IMR-90 (cell line): ENCODE measurements around the gene EML6. TPM values are rescaled to one million over a fixed set of nuclear protein-coding genes. Genes with fewer than 3 reads are reported as not detected.

Source experiments
- ATAC-seq: fragments of 200-7000 bp; cut with Tn5 transposase; 2 replicates; pipeline ENCODE4 v1.9.1; 2020; ENCODE audit warnings: low read depth, mild to moderate bottlenecking, moderate library complexity
- BruUV-seq: library from RNA; stranded (reverse); fragments of 400-500 nt; replicated peaks from 2 replicates; lab custom pipeline; 2021; lab: Mats Ljungman, UMichigan
- CTCF ChIA-PET: fragments of 300-600 bp; formaldehyde crosslinking; extraction: SDS; loops from one replicate; lab custom pipeline; 2021; ENCODE audit warnings: antibody characterized with exemption; lab: Yijun Ruan, JAX
- POLR2A ChIA-PET: fragments of 300-600 bp; sonication (Branson Sonifier 250); formaldehyde crosslinking; loops from one replicate; lab custom pipeline; 2022; ENCODE audit warnings: antibody characterized with exemption; ENCODE audit not compliant: unreplicated experiment; lab: Charles Lee
- DNase-seq: peaks from one replicate; pipeline ENCODE4 v3.0.0; 2013
- H2AFZ ChIP-seq: replicated peaks from 2 replicates; pipeline ENCODE3; 2013; ENCODE audit warnings: low read length, mild to moderate bottlenecking; ENCODE audit not compliant: poor library complexity
- H2AK5ac ChIP-seq: 2 replicates; pipeline ENCODE4 v1.6.1; 2013; ENCODE audit warnings: low read depth, low read length, inconsistent platforms
- H2AK9ac ChIP-seq: replicated peaks from 2 replicates; pipeline ENCODE3; 2013; ENCODE audit warnings: mild to moderate bottlenecking, low read depth, low read length, moderate library complexity; ENCODE audit not compliant: poor library complexity
- H2BK120ac ChIP-seq: 2 replicates; pipeline ENCODE4 v1.6.1; 2013; ENCODE audit warnings: low read depth, low read length, inconsistent platforms
- H2BK15ac ChIP-seq: 3 replicates; pipeline ENCODE4 v1.6.1; 2013; ENCODE audit warnings: low read depth, low read length, inconsistent platforms
- H2BK20ac ChIP-seq: 2 replicates; pipeline ENCODE4 v1.6.1; 2013; ENCODE audit warnings: low read depth, mild to moderate bottlenecking, inconsistent platforms, low read length, moderate library complexity
- H2BK5ac ChIP-seq: 2 replicates; pipeline ENCODE4 v1.6.1; 2013; ENCODE audit warnings: mild to moderate bottlenecking, low read depth, low read length, inconsistent platforms; ENCODE audit not compliant: poor library complexity, severe bottlenecking
- H3K14ac ChIP-seq: replicated peaks from 2 replicates; pipeline ENCODE4 v1.6.1; 2013; ENCODE audit warnings: low read depth, low read length, inconsistent platforms
- H3K18ac ChIP-seq: 2 replicates; pipeline ENCODE4 v1.6.1; 2013; ENCODE audit warnings: low read depth, low read length, control low read depth
- H3K23ac ChIP-seq: 2 replicates; pipeline ENCODE4 v1.6.1; 2013; ENCODE audit warnings: low read depth, low read length, inconsistent platforms
- H3K27ac ChIP-seq: 2 replicates; pipeline ENCODE4 v1.5.1; 2013; ENCODE audit warnings: mild to moderate bottlenecking, control low read depth, low read length; ENCODE audit not compliant: insufficient read depth
- H3K27me3 ChIP-seq: 2 replicates; pipeline ENCODE4 v1.6.1; 2013; ENCODE audit warnings: low read length; ENCODE audit not compliant: control insufficient read depth, insufficient read depth
- H3K36me3 ChIP-seq: 2 replicates; pipeline ENCODE4 v1.6.1; 2013; ENCODE audit warnings: low read length, mixed read lengths; ENCODE audit not compliant: control insufficient read depth, insufficient read depth
- H3K4ac ChIP-seq: 2 replicates; pipeline ENCODE4 v1.6.1; 2013; ENCODE audit warnings: low read depth, low read length, inconsistent platforms
- H3K4me1 ChIP-seq: 2 replicates; pipeline ENCODE4 v1.6.1; 2013; ENCODE audit warnings: low read length, mixed read lengths; ENCODE audit not compliant: control insufficient read depth, insufficient read depth
- H3K4me2 ChIP-seq: 2 replicates; pipeline ENCODE4 v1.6.1; 2013; ENCODE audit warnings: low read depth, mild to moderate bottlenecking, control low read depth, low read length, moderate library complexity
- H3K4me3 ChIP-seq: 2 replicates; pipeline ENCODE4 v1.5.1; 2013; ENCODE audit warnings: low read depth, mild to moderate bottlenecking, control low read depth, low read length, moderate library complexity; ENCODE audit not compliant: insufficient read depth
- H3K56ac ChIP-seq: 2 replicates; pipeline ENCODE4 v1.6.1; 2013; ENCODE audit warnings: low read length, inconsistent platforms; ENCODE audit not compliant: insufficient read depth; ENCODE audit errors: extremely low read depth
- H3K79me1 ChIP-seq, 2 experiments: 2 replicates each; pipeline ENCODE4 v1.6.1; 2013; ENCODE audit warnings: low read length in 2 of 2, inconsistent platforms in 1 of 2, low read depth in 1 of 2
- H3K9ac ChIP-seq: 2 replicates; pipeline ENCODE4 v1.6.1; 2013; ENCODE audit warnings: low read depth, low read length, control low read depth
- H3K9me1 ChIP-seq: 2 replicates; pipeline ENCODE4 v1.6.1; 2013; ENCODE audit warnings: low read length, inconsistent platforms; ENCODE audit not compliant: insufficient read depth
- H3K9me3 ChIP-seq: 2 replicates; pipeline ENCODE4 v1.6.1; 2013; ENCODE audit warnings: low read length; ENCODE audit not compliant: control insufficient read depth, insufficient read depth
- H4K20me1 ChIP-seq: 2 replicates; pipeline ENCODE4 v1.6.1; 2013; ENCODE audit warnings: low read length, inconsistent platforms; ENCODE audit not compliant: insufficient read depth
- H4K5ac ChIP-seq: 2 replicates; pipeline ENCODE4 v1.6.1; 2013; ENCODE audit warnings: mild to moderate bottlenecking, low read depth, low read length, control low read depth
- H4K8ac ChIP-seq, 2 experiments: 2 replicates each; pipeline ENCODE4 v1.6.1; 2013; ENCODE audit warnings: low read depth in 2 of 2, low read length in 2 of 2, control low read depth in 1 of 2, inconsistent platforms in 1 of 2
- H4K91ac ChIP-seq: 2 replicates; pipeline ENCODE4 v1.6.1; 2013; ENCODE audit warnings: low read depth, low read length, inconsistent platforms; ENCODE audit not compliant: insufficient read depth
- BHLHE40 ChIP-seq: fragments of 150-350 bp; IDR thresholded peaks from 2 replicates; pipeline ENCODE4 v1.6.1; 2016; ENCODE audit warnings: mild to moderate bottlenecking, low read depth, low read length
- CEBPB ChIP-seq: IDR thresholded peaks from 2 replicates; pipeline ENCODE4 v1.6.1; 2012; ENCODE audit warnings: low read depth, low read length, improper control_type of control experiment
- CHD1 ChIP-seq: IDR thresholded peaks from 2 replicates; pipeline ENCODE4 v1.6.1; 2012; ENCODE audit warnings: low read depth, low read length, improper control_type of control experiment
- CTCF ChIP-seq: conservative IDR thresholded peaks from 2 replicates; pipeline ENCODE4 v1.5.1; 2012; ENCODE audit warnings: mild to moderate bottlenecking, low read depth, low read length, improper control_type of control experiment
- FOS ChIP-seq: fragments of 150-350 bp; IDR thresholded peaks from 2 replicates; pipeline ENCODE4 v1.6.1; 2016; ENCODE audit warnings: low read depth, low read length
- MAFK ChIP-seq: IDR thresholded peaks from 2 replicates; pipeline ENCODE4 v1.6.1; 2012; ENCODE audit warnings: low read depth, low read length, improper control_type of control experiment
- MAZ ChIP-seq: IDR thresholded peaks from 2 replicates; pipeline ENCODE4 v1.6.1; 2012; ENCODE audit warnings: low read depth, mild to moderate bottlenecking, low read length, improper control_type of control experiment, moderate library complexity, borderline replicate concordance
- MXI1 ChIP-seq: IDR thresholded peaks from 2 replicates; pipeline ENCODE4 v1.6.1; 2012; ENCODE audit warnings: low read depth, mild to moderate bottlenecking, low read length, moderate library complexity, borderline replicate concordance
- NFE2L2 ChIP-seq: fragments of 150-350 bp; IDR thresholded peaks from 2 replicates; pipeline ENCODE4 v1.6.1; 2016; ENCODE audit warnings: low read depth, mild to moderate bottlenecking, low read length
- POLR2A ChIP-seq: IDR thresholded peaks from 2 replicates; pipeline ENCODE4 v1.6.1; 2012; ENCODE audit warnings: mild to moderate bottlenecking, low read depth, low read length
- RAD21 ChIP-seq: IDR thresholded peaks from 2 replicates; pipeline ENCODE4 v1.6.1; 2012; ENCODE audit warnings: low read length, improper control_type of control experiment
- RCOR1 ChIP-seq: IDR thresholded peaks from 2 replicates; pipeline ENCODE4 v1.6.1; 2012; ENCODE audit warnings: mild to moderate bottlenecking, low read length, improper control_type of control experiment; ENCODE audit not compliant: insufficient replicate concordance
- RFX5 ChIP-seq: IDR thresholded peaks from 2 replicates; pipeline ENCODE4 v1.8.0; 2012; ENCODE audit warnings: low read depth, mild to moderate bottlenecking, low read length, moderate library complexity
- USF2 ChIP-seq: fragments of 150-350 bp; IDR thresholded peaks from 2 replicates; pipeline ENCODE4 v1.6.1; 2017; ENCODE audit warnings: mild to moderate bottlenecking, antibody characterized with exemption, low read length, low read depth
- WGBS, 2 experiments: methylation state at CpG; one replicate each; pipeline versions ENCODE4 v1.1.5 to v1.1.7; 2013; ENCODE audit warnings: missing lambda C conversion rate in 2 of 2; ENCODE audit not compliant: insufficient read length in 1 of 2; ENCODE audit errors: extremely low coverage in 2 of 2; 5-methylcytosine and 5-hydroxymethylcytosine counted together
- dilution Hi-C: fragments of 300-500 bp; cut with HindIII; formaldehyde crosslinking; loops from one replicate; pipeline ENCODE4 v1.14.3; 2018; ENCODE audit warnings: low sequenced_read_pairs; ENCODE audit not compliant: unreplicated experiment
- in situ Hi-C: fragments of 300-500 bp; cut with MboI; formaldehyde crosslinking; loops from 3 replicates; pipeline ENCODE4 v1.14.3; 2019; ENCODE audit warnings: low sequenced_read_pairs, inconsistent platforms, mixed read lengths
- intact Hi-C: fragments of 100-400 bp; cut with micrococcal nuclease; formaldehyde crosslinking; loops from 2 replicates; pipeline ENCODE4 v1.10.0; 2022
- polyA plus RNA-seq, 3 experiments: library from polyadenylated mRNA; depleted of rRNA; stranded (reverse); fragments of >200 nt; gene quantifications; 2 replicates each; pipeline ENCODE4 v1.2.3, GENCODE V29; 2012; ENCODE audit warnings: low replicate concordance in 1 of 3
- total RNA-seq: library from RNA; depleted of rRNA; stranded (reverse); fragments of >200 nt; gene quantifications from 2 replicates; pipeline ENCODE4 v1.2.3, GENCODE V29; 2012

Gene EML6
- total and polyA plus RNA-seq, 2 of the 4 experiments (the other 2 are of a cell fraction) = 0.18 to 0.19 TPM

- peak overlapping the region; percentile 93 for H3K4ac ChIP-seq
- dilution Hi-C loops = no loop called here
- peak overlapping the region; percentile 81 for H3K23ac ChIP-seq
- H2AFZ ChIP-seq = peak overlapping the region; percentile 48
- H3K14ac ChIP-seq = peak overlapping the region; percentile 88
- H2AK5ac ChIP-seq = peak overlapping the region; percentile 89
- no peaks in the 10 kb centered on the region for H3K36me3 ChIP-seq
- H3K18ac ChIP-seq = peak overlapping the region; percentile 53
- no peak overlapping the region for H3K9ac ChIP-seq
- POLR2A ChIA-PET = no interaction called here
- H3K9me1 ChIP-seq = peaks cover 16% of the 10 kb centered on the region
- no peak overlapping the region; the same call in 1 of the 2 replicates for H4K5ac ChIP-seq
- H2BK20ac ChIP-seq = peak overlapping the region; percentile 96
- BruUV-seq = no TSS peak
- H4K20me1 ChIP-seq = no peaks in the 10 kb centered on the region
- peak overlapping the region; percentile 83 for H2BK15ac ChIP-seq
- peak overlapping the region; percentile 7; the same call in 1 of the 2 replicates for H3K56ac ChIP-seq
- H3K4me2 ChIP-seq = peak overlapping the region; percentile 37
- peak overlapping the region; percentile 11 to 73 for H4K8ac ChIP-seq
- WGBS, 2 experiments = 50% methylated on average over 2 of the region's 9 CpGs; no CpG with 5 or more reads in 1 of the 2 experiments
- peak overlapping the region; percentile 66 for H3K27ac ChIP-seq
- H2AK9ac ChIP-seq = peak overlapping the region; percentile 2
- peaks cover 10 to 44% of the 10 kb centered on the region in 2 experiments for H3K79me1 ChIP-seq
- peak; percentile 99 for DNase-seq
- no peaks in the 10 kb centered on the region for H3K27me3 ChIP-seq
- H3K9me3 ChIP-seq = no peaks in the 10 kb centered on the region
- intact Hi-C loops = loop anchor here (2.0 kb wide), 1 partner anchor 143 kb away; no protein-coding TSS in a partner anchor
- peak overlapping the region; percentile 71 for H4K91ac ChIP-seq
- peak; percentile 92 for ATAC-seq
- H3K4me1 ChIP-seq = peaks cover 12% of the 10 kb centered on the region
- H2BK120ac ChIP-seq = peak overlapping the region; percentile 95
- no peak overlapping the region for H3K4me3 ChIP-seq
- in situ Hi-C loops = no loop called here
- H2BK5ac ChIP-seq = peak overlapping the region; percentile 77
- CTCF ChIA-PET = no interaction called here
- TF ChIP-seq RAD21 (no peak), NFE2L2 (no peak), BHLHE40 (peak; percentile 67; the same call in 1 of the 2 replicates), CHD1 (no peak), MAZ (peak; percentile 51; the same call in 1 of the 2 replicates), CEBPB (peak; percentile 90), MAFK (0 out of 2 replicates have a peak, but pooled peaks have one; percentile 52), RFX5 (no peak), CTCF (no peak), RCOR1 (peak; percentile 60), POLR2A (no peak), FOS (peak; percentile 99), USF2 (no peak), MXI1 (0 out of 2 replicates have a peak, but pooled peaks have one; percentile 41)
These were observed 180.5 kb downstream of the EML6 start for GRCh38 chr2:54903736-54904554.
